Keratinocyte (primary cell): ENCODE results near the gene RPL32. TPM values are rescaled to one million over a fixed set of nuclear protein-coding genes. Genes with fewer than 3 reads are reported as not detected.

ENCODE experiments used
- DNase-seq: peaks from one replicate; pipeline ENCODE4 v3.0.0-alpha.2; 2011; ENCODE audit warnings: low read depth, missing footprints, low spot score
- FAIRE-seq: peaks from 2 replicates; lab custom pipeline; 2011; peaks lifted over from hg19 to GRCh38; lab: Jason Lieb, UNC
- H2AFZ ChIP-seq: 2 replicates; pipeline ENCODE4 v1.6.0; 2012; ENCODE audit warnings: low read length, control low read depth, inconsistent platforms; ENCODE audit not compliant: control insufficient read depth
- H3K27ac ChIP-seq: 2 replicates; pipeline ENCODE4 v1.5.1; 2011; ENCODE audit warnings: low read length; ENCODE audit not compliant: control insufficient read depth, insufficient read depth
- H3K27me3 ChIP-seq: 3 replicates; pipeline ENCODE4 v1.6.0; 2011; ENCODE audit warnings: low read length; ENCODE audit not compliant: control insufficient read depth, insufficient read depth; ENCODE audit errors: extremely low read depth
- H3K36me3 ChIP-seq, 2 experiments: 2 replicates in 1 of 2; 3 replicates in 1 of 2; pipeline ENCODE4 v1.5.1; 2011; ENCODE audit warnings: low read length in 2 of 2, mild to moderate bottlenecking in 1 of 2; ENCODE audit not compliant: control insufficient read depth in 2 of 2, insufficient read depth in 2 of 2; ENCODE audit errors: extremely low read depth in 1 of 2
- H3K4me1 ChIP-seq: 3 replicates; pipeline ENCODE4 v1.5.1; 2011; ENCODE audit warnings: low read length; ENCODE audit not compliant: control insufficient read depth, insufficient read depth; ENCODE audit errors: extremely low read depth
- H3K4me2 ChIP-seq: 3 replicates; pipeline ENCODE4 v1.6.0; 2011; ENCODE audit warnings: low read depth, low read length; ENCODE audit not compliant: control insufficient read depth, insufficient read depth; ENCODE audit errors: extremely low read depth
- H3K4me3 ChIP-seq, 3 experiments: fragments of 200-600 bp in 1 of 3; sonication (generic) in 1 of 3; 2 replicates in 2 of 3; 3 replicates in 1 of 3; pipeline ENCODE4 v1.5.1; 2011 to 2016; ENCODE audit warnings: low read length in 3 of 3, mild to moderate bottlenecking in 3 of 3, control low read depth in 2 of 3, inconsistent platforms in 1 of 3, low read depth in 1 of 3, mixed read lengths in 1 of 3, mixed run types in 1 of 3, moderate library complexity in 1 of 3; ENCODE audit not compliant: control insufficient read depth in 2 of 3, insufficient read depth in 2 of 3; ENCODE audit errors: extremely low read depth in 1 of 3
- H3K79me2 ChIP-seq: 2 replicates; pipeline ENCODE4 v1.6.0; 2012; ENCODE audit warnings: low read length; ENCODE audit not compliant: control insufficient read depth, insufficient read depth
- H3K9ac ChIP-seq: 3 replicates; pipeline ENCODE4 v1.6.0; 2011; ENCODE audit warnings: low read length; ENCODE audit not compliant: control insufficient read depth, insufficient read depth; ENCODE audit errors: extremely low read depth
- H3K9me1 ChIP-seq: 3 replicates; pipeline ENCODE4 v1.6.0; 2011; ENCODE audit warnings: low read length; ENCODE audit not compliant: control insufficient read depth, insufficient read depth; ENCODE audit errors: extremely low read depth
- H3K9me3 ChIP-seq: 2 replicates; pipeline ENCODE4 v1.5.1; 2012; ENCODE audit warnings: low read depth, low read length; ENCODE audit not compliant: control insufficient read depth
- H4K20me1 ChIP-seq: 3 replicates; pipeline ENCODE4 v1.6.0; 2011; ENCODE audit warnings: low read length; ENCODE audit not compliant: control insufficient read depth, insufficient read depth; ENCODE audit errors: extremely low read depth
- EZH2 ChIP-seq: IDR thresholded peaks from one replicate; pipeline ENCODE4 v1.6.1; 2012; ENCODE audit warnings: inconsistent platforms, mild to moderate bottlenecking, low read length, moderate library complexity
- dilution Hi-C: fragments of 300-500 bp; cut with MboI; formaldehyde crosslinking; loops from one replicate; pipeline ENCODE4 v1.7.0; 2020; ENCODE audit warnings: low sequenced_read_pairs; ENCODE audit not compliant: extremely low pct_ligation_motif_present
- polyA plus RNA-seq, 5 experiments: library from polyadenylated mRNA; depleted of rRNA in 3 of 5; stranded (reverse) in 3 of 5; stranded (forward) in 1 of 5; unstranded in 1 of 5; fragments of >200 nt; gene quantifications; 1 replicate in 1 of 5; 2 replicates in 3 of 5; 3 replicates in 1 of 5; pipeline versions ENCODE4 v1.2.1 to v1.2.3, GENCODE V29; 2011 to 2012; ENCODE audit warnings: missing spikeins in 2 of 5, low read depth in 1 of 5, low replicate concordance in 1 of 5
- TF ChIP-seq, protein P1 (sequence below), 3 experiments: IDR thresholded peaks in 1 of 3; conservative IDR thresholded peaks in 1 of 3; optimal IDR thresholded peaks in 1 of 3; 2 replicates in 2 of 3; 3 replicates in 1 of 3; pipeline versions ENCODE3 to v1.5.1; 2011; ENCODE audit warnings: low read length in 3 of 3, mild to moderate bottlenecking in 3 of 3, moderate library complexity in 2 of 3, control low read depth in 1 of 3, inconsistent platforms in 1 of 3; ENCODE audit not compliant: insufficient read depth in 2 of 3; ENCODE audit errors: extremely low read depth in 1 of 3

Gene RPL32
- polyA plus RNA-seq, 1 donor (not counting 4 experiments of a cell fraction or from before 2014, with no cell fraction given) = 2,534 TPM

- Histone ChIP-seq H4K20me1 (no peaks in the 10 kb centered on the region), H3K27ac (no peak overlapping the region), H2AFZ (peak overlapping the region; percentile 86), H3K9me1 (no peaks in the 10 kb centered on the region), H3K9ac (no peak overlapping the region), H3K4me1 (peaks cover 3% of the 10 kb centered on the region), H3K36me3 (no peaks in the 10 kb centered on the region), H3K4me2 (peak overlapping the region; percentile 74), H3K4me3 (no peak overlapping the region), H3K27me3 (no peaks in the 10 kb centered on the region), H3K9me3 (no peaks in the 10 kb centered on the region), H3K79me2 (no peaks in the 10 kb centered on the region)
- TF ChIP-seq EZH2 = no peak
- TF ChIP-seq, protein P1, sequence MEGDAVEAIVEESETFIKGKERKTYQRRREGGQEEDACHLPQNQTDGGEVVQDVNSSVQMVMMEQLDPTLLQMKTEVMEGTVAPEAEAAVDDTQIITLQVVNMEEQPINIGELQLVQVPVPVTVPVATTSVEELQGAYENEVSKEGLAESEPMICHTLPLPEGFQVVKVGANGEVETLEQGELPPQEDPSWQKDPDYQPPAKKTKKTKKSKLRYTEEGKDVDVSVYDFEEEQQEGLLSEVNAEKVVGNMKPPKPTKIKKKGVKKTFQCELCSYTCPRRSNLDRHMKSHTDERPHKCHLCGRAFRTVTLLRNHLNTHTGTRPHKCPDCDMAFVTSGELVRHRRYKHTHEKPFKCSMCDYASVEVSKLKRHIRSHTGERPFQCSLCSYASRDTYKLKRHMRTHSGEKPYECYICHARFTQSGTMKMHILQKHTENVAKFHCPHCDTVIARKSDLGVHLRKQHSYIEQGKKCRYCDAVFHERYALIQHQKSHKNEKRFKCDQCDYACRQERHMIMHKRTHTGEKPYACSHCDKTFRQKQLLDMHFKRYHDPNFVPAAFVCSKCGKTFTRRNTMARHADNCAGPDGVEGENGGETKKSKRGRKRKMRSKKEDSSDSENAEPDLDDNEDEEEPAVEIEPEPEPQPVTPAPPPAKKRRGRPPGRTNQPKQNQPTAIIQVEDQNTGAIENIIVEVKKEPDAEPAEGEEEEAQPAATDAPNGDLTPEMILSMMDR (optimal IDR thresholded peaks at IDR 0.05 in 1 of 3, IDR thresholded peaks at IDR 0.05 in 1 of 3, conservative IDR thresholded peaks at IDR 0.05 in 1 of 3; ENCODE audit: extremely low read depth in 1 of 3, insufficient read depth in 2 of 3, low read length in 3 of 3) = no peak
- FAIRE-seq (no peak), DNase-seq (no peak)
- dilution Hi-C loops = no loop called here
Observed at GRCh38 chr3:12809435-12809834, 31.9 kb downstream of the RPL32 start.

DNA sequence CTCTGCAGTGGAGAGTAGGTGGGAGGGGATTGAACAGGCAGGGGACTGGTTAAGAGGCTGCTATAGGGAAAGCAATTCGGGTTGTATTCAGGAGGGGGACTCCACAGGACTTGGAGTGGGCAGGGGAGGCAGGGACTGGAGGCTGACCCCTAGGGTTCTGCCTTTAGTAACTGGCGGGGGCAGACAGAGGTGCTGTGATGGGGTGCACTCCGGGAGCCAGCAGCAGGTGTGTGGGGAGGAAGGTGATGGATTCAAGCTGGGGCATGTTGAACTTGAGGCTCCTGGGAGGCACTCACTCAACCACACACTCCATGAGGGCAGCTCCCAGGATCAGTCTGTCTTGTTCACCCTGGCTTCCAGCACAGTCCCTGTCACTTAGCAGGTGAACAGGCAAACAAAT, 32.4 kb downstream of the RPL32 start:
- TF ChIP-seq, protein P1 (optimal IDR thresholded peaks at IDR 0.05 in 1 of 3, IDR thresholded peaks at IDR 0.05 in 1 of 3, conservative IDR thresholded peaks at IDR 0.05 in 1 of 3; ENCODE audit: extremely low read depth in 1 of 3, insufficient read depth in 2 of 3, low read length in 3 of 3) = no peak
- no peak for TF ChIP-seq EZH2
- dilution Hi-C loops = no loop called here
- Histone ChIP-seq H3K27ac (no peak overlapping the region), H3K27me3 (no peaks in the 10 kb centered on the region), H3K9me3 (no peaks in the 10 kb centered on the region), H3K4me1 (peaks cover 3% of the 10 kb centered on the region), H2AFZ (no peak overlapping the region), H3K9ac (no peak overlapping the region), H3K9me1 (no peaks in the 10 kb centered on the region), H3K4me3 (no peak overlapping the region), H3K79me2 (no peaks in the 10 kb centered on the region), H3K4me2 (no peak overlapping the region), H3K36me3 (no peaks in the 10 kb centered on the region), H4K20me1 (no peaks in the 10 kb centered on the region)
- FAIRE-seq = no peak
- DNase-seq = no peak
